BE2C (cell line): ENCODE measurements around the gene ASMT.
"Not testable (repeated sequence)": the region's sequence is repeated elsewhere in the genome, so short reads cannot be mapped to it uniquely, and the experiment has no call there.

ENCODE experiments used
- DNase-seq: peaks from one replicate; pipeline ENCODE4 v3.0.0-alpha.2; 2020
- H3K27me3 ChIP-seq: fragments of 250-450 bp; sonication (Bioruptor Pico); 2 replicates; pipeline ENCODE4 v1.5.1; 2020; ENCODE audit warnings: mild to moderate bottlenecking
- H3K36me3 ChIP-seq: fragments of 250-450 bp; sonication (Bioruptor Pico); 2 replicates; pipeline ENCODE4 v1.5.1; 2020; ENCODE audit warnings: mild to moderate bottlenecking
- H3K4me1 ChIP-seq: fragments of 250-450 bp; sonication (Bioruptor Pico); 2 replicates; pipeline ENCODE4 v1.5.1; 2020
- H3K4me3 ChIP-seq: 2 replicates; pipeline ENCODE4 v1.5.1; 2011; ENCODE audit warnings: low read depth, low read length
- H3K9me3 ChIP-seq: fragments of 250-450 bp; sonication (Bioruptor Pico); 2 replicates; pipeline ENCODE4 v1.5.1; 2020
- TF ChIP-seq, protein P1 (sequence below): IDR thresholded peaks from 2 replicates; pipeline ENCODE4 v1.5.1; 2012; ENCODE audit warnings: mild to moderate bottlenecking, low read depth, low read length

The ASMT gene

GRCh38 chrX:1629244-1629643, 14.4 kb downstream of the ASMT start:
- H3K9me3 ChIP-seq = no peaks in the 10 kb centered on the region
- H3K36me3 ChIP-seq = no peaks in the 10 kb centered on the region
- no peaks in the 10 kb centered on the region for H3K4me1 ChIP-seq
- DNase-seq = no peak
- no peaks in the 10 kb centered on the region for H3K27me3 ChIP-seq
- no peak overlapping the region for H3K4me3 ChIP-seq
- TF ChIP-seq, protein P1, sequence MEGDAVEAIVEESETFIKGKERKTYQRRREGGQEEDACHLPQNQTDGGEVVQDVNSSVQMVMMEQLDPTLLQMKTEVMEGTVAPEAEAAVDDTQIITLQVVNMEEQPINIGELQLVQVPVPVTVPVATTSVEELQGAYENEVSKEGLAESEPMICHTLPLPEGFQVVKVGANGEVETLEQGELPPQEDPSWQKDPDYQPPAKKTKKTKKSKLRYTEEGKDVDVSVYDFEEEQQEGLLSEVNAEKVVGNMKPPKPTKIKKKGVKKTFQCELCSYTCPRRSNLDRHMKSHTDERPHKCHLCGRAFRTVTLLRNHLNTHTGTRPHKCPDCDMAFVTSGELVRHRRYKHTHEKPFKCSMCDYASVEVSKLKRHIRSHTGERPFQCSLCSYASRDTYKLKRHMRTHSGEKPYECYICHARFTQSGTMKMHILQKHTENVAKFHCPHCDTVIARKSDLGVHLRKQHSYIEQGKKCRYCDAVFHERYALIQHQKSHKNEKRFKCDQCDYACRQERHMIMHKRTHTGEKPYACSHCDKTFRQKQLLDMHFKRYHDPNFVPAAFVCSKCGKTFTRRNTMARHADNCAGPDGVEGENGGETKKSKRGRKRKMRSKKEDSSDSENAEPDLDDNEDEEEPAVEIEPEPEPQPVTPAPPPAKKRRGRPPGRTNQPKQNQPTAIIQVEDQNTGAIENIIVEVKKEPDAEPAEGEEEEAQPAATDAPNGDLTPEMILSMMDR = no peak

DNA sequence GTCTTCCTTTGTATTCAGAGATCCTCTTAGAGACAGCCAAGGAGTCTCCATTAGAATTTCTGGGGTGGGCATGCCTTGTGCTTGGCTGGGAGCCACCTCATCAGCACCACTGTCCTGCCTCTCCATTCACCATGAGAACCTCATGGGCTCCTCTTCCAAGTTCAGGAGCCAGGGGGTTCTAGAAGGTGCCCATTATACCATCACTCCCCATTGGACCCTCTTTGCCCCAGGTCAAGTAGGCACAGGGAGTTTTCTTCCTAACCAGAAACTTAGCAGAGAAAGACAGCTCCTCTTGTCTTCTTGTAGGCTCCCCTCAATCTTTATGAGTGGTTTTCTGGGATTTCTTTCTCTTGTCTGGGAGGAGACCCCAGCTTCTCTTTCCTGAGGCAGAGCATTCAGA, 31.1 kb downstream of the ASMT start:
- TF ChIP-seq, protein P1 = no peak
- no peaks in the 10 kb centered on the region for H3K9me3 ChIP-seq

GRCh38 chrX:1649621-1650020, 34.8 kb downstream of the ASMT start:
- Histone ChIP-seq H3K36me3 (no peaks in the 10 kb centered on the region), H3K4me1 (no peaks in the 10 kb centered on the region), H3K4me3 (no peak overlapping the region), H3K27me3 (no peaks in the 10 kb centered on the region), H3K9me3 (no peaks in the 10 kb centered on the region)
- TF ChIP-seq, protein P1 = no peak
- no peak for DNase-seq

More for the DNA sequence above, 31.1 kb downstream of the ASMT start:
- Histone ChIP-seq H3K27me3 (no peaks in the 10 kb centered on the region), H3K4me3 (no peak overlapping the region), H3K4me1 (no peaks in the 10 kb centered on the region), H3K36me3 (no peaks in the 10 kb centered on the region)
- no peak for DNase-seq

- H3K4me1 ChIP-seq, H3K4me3 ChIP-seq, H3K36me3 ChIP-seq, H3K27me3 ChIP-seq, H3K9me3 ChIP-seq, DNase-seq: not testable (repeated sequence)
- TF ChIP-seq, protein P1 = peak; percentile 61
These were observed 37.4 kb downstream of the ASMT start for GRCh38 chrX:1652011-1652811.

GRCh38 chrX:1656379-1656778, 41.5 kb downstream of the ASMT start:
- Histone ChIP-seq H3K36me3 (no peaks in the 10 kb centered on the region), H3K27me3 (no peaks in the 10 kb centered on the region), H3K4me3 (no peak overlapping the region), H3K9me3 (no peaks in the 10 kb centered on the region), H3K4me1 (no peaks in the 10 kb centered on the region)
- TF ChIP-seq, protein P1 = no peak
- DNase-seq = no peak

- no peaks in the 10 kb centered on the region for H3K4me1 ChIP-seq
- no peaks in the 10 kb centered on the region for H3K36me3 ChIP-seq
- no peaks in the 10 kb centered on the region for H3K27me3 ChIP-seq
- TF ChIP-seq, protein P1 = no peak
- DNase-seq = no peak
- no peaks in the 10 kb centered on the region for H3K9me3 ChIP-seq
- no peak overlapping the region for H3K4me3 ChIP-seq
These were observed 42.7 kb downstream of the ASMT start for GRCh38 chrX:1657367-1658070.
